Prostate gland (tissue), 2 donors: ENCODE measurements around the gene ENAH. TPM values are rescaled to one million over a fixed set of nuclear protein-coding genes. Genes with fewer than 3 reads are reported as not detected.

Experiments used
- DNase-seq: peaks from one replicate; pipeline ENCODE4 v3.0.0-alpha.2; 2019; ENCODE audit warnings: low spot score
- H3K27ac ChIP-seq, 2 donors: fragments of 200-600 bp; sonication (generic); 2 replicates each; pipeline ENCODE4 v1.5.1; 2017 to 2019
- H3K27me3 ChIP-seq: fragments of 200-600 bp; sonication (generic); replicated peaks from 2 replicates; pipeline ENCODE4 v1.5.1; 2019; ENCODE audit not compliant: insufficient read depth
- H3K36me3 ChIP-seq, 2 donors: fragments of 200-600 bp; sonication (generic); 1 replicate in 1 of 2; 2 replicates in 1 of 2; pipeline versions ENCODE4 v1.5.1 to v1.8.1; 2017 to 2019
- H3K4me1 ChIP-seq: fragments of 200-600 bp; sonication (generic); replicated peaks from 2 replicates; pipeline ENCODE4 v1.5.1; 2019
- H3K4me3 ChIP-seq, 2 donors: fragments of 200-600 bp; sonication (generic); 2 replicates each; pipeline ENCODE4 v1.5.1; 2017 to 2019
- H3K9me3 ChIP-seq: fragments of 200-600 bp; sonication (generic); 2 replicates; pipeline ENCODE4 v1.5.1; 2017
- CTCF ChIP-seq, 4 experiments: fragments of 200-600 bp in 2 of 4; fragments of 450-650 bp in 2 of 4; sonication (generic) in 2 of 4; IDR thresholded peaks; 1 replicate in 3 of 4; 2 replicates in 1 of 4; pipeline ENCODE4 v1.5.1; 2016 to 2019; ENCODE audit warnings: antibody characterized with exemption in 4 of 4, mild to moderate bottlenecking in 2 of 4, moderate library complexity in 2 of 4
- POLR2A ChIP-seq: fragments of 450-650 bp; IDR thresholded peaks from one replicate; pipeline ENCODE4 v1.6.1; 2016; ENCODE audit warnings: antibody characterized with exemption, mild to moderate bottlenecking
- POLR2AphosphoS5 ChIP-seq: sonication (generic); formaldehyde crosslinking; IDR thresholded peaks from one replicate; pipeline ENCODE4 v1.6.1; 2017; ENCODE audit warnings: antibody characterized with exemption
- WGBS: methylation state at CpG from one replicate; pipeline ENCODE4 v1.1.5; 2018; 5-methylcytosine and 5-hydroxymethylcytosine counted together
- intact Hi-C: fragments of 100-400 bp; cut with DNase I; formaldehyde crosslinking; loops from one replicate; pipeline ENCODE4 v1.14.2; 2022
- total RNA-seq, 2 donors: library from RNA; depleted of rRNA; stranded (reverse); fragments of >200 nt; gene quantifications; one replicate each; pipeline ENCODE4 v1.1.0, GENCODE V29; 2016

ENAH gene
- total RNA-seq, 2 donors from 2014 or later, result 36.4 to 93.6 TPM

GRCh38 chr1:225535280-225535679 is 117.6 kb downstream of the ENAH start:
- WGBS, result 96% methylated on average over 6 of the region's 6 CpGs
- no peak overlapping the region for H3K4me3 ChIP-seq
- intact Hi-C loops, result no loop called here
- no peak overlapping the region for H3K27ac ChIP-seq
- H3K4me1 ChIP-seq, result no peaks in the 10 kb centered on the region
- no peak for DNase-seq
- H3K36me3 ChIP-seq, result no peaks in the 10 kb centered on the region
- no peaks in the 10 kb centered on the region for H3K9me3 ChIP-seq
- H3K27me3 ChIP-seq, result no peaks in the 10 kb centered on the region
- TF ChIP-seq CTCF (IDR thresholded peaks at IDR 0.05) (no peak), POLR2A (no peak), POLR2AphosphoS5 (no peak)

GRCh38 chr1:225534772-225535171 is 118.2 kb downstream of the ENAH start:
- TF ChIP-seq POLR2AphosphoS5, result no peak
- TF ChIP-seq POLR2A, result no peak
- WGBS, result 86% methylated on average over 2 of the region's 2 CpGs

GRCh38 chr1:225534135-225534534 is 118.8 kb downstream of the ENAH start:
- DNase-seq, result no peak
- no peaks in the 10 kb centered on the region for H3K9me3 ChIP-seq
- no peaks in the 10 kb centered on the region for H3K4me1 ChIP-seq
- no peaks in the 10 kb centered on the region for H3K36me3 ChIP-seq
- 86% methylated on average over 2 of the region's 2 CpGs for WGBS
- intact Hi-C loops, result no loop called here
- H3K27ac ChIP-seq, result no peak overlapping the region
- no peaks in the 10 kb centered on the region for H3K27me3 ChIP-seq
- TF ChIP-seq POLR2A (no peak), CTCF (IDR thresholded peaks at IDR 0.05) (no peak)
- no peak overlapping the region for H3K4me3 ChIP-seq

More at GRCh38 chr1:225534772-225535171, 118.2 kb downstream of the ENAH start:
- Histone ChIP-seq H3K9me3 (no peaks in the 10 kb centered on the region), H3K4me1 (no peaks in the 10 kb centered on the region), H3K27ac (no peak overlapping the region), H3K4me3 (no peak overlapping the region), H3K36me3 (no peaks in the 10 kb centered on the region), H3K27me3 (no peaks in the 10 kb centered on the region)
- intact Hi-C loops, result no loop called here
- DNase-seq, result no peak

- Histone ChIP-seq H3K36me3 (no peaks in the 10 kb centered on the region), H3K4me3 (no peak overlapping the region), H3K9me3 (no peaks in the 10 kb centered on the region), H3K4me1 (no peaks in the 10 kb centered on the region), H3K27ac (no peak overlapping the region), H3K27me3 (no peaks in the 10 kb centered on the region)
- no peak for TF ChIP-seq CTCF (IDR thresholded peaks at IDR 0.05)
- no peak for TF ChIP-seq POLR2AphosphoS5
- TF ChIP-seq POLR2A, result no peak
- no peak for DNase-seq
- 31% methylated on average over 1 of the region's 1 CpG for WGBS
- intact Hi-C loops, result no loop called here
Observed at GRCh38 chr1:225533238-225533637, 119.7 kb downstream of the ENAH start.

- Histone ChIP-seq H3K27me3 (no peaks in the 10 kb centered on the region), H3K4me1 (no peaks in the 10 kb centered on the region), H3K27ac (no peak overlapping the region), H3K36me3 (no peaks in the 10 kb centered on the region), H3K4me3 (no peak overlapping the region), H3K9me3 (no peaks in the 10 kb centered on the region)
- 61% methylated on average over 2 of the region's 2 CpGs for WGBS
- DNase-seq, result no peak
- intact Hi-C loops, result no loop called here
- TF ChIP-seq POLR2A (no peak), POLR2AphosphoS5 (no peak), CTCF (IDR thresholded peaks at IDR 0.05) (no peak)
Observed at GRCh38 chr1:225532240-225532944, 120.5 kb downstream of the ENAH start.
